Neural cell (in vitro differentiated cells): ENCODE results near the gene CKM. TPM values are rescaled to one million over a fixed set of nuclear protein-coding genes. Genes with fewer than 3 reads are reported as not detected.

Source experiments
- H2AFZ ChIP-seq: fragments of 200-600, 300-800 bp; sonication (generic), shearing (Covaris generic); 2 replicates; pipeline ENCODE4 v1.6.0; 2014; ENCODE audit warnings: low read depth, mild to moderate bottlenecking, antibody characterized with exemption, low read length, moderate library complexity
- H3F3A ChIP-seq: fragments of 200-600 bp; shearing (Covaris generic); 2 replicates; pipeline ENCODE4 v1.6.1; 2016; ENCODE audit warnings: mild to moderate bottlenecking, moderate library complexity, mixed read lengths, antibody characterized with exemption, low read length; ENCODE audit not compliant: insufficient read depth, poor library complexity, severe bottlenecking
- H3K27ac ChIP-seq: fragments of 200-600, 300-800 bp; sonication (generic), shearing (Covaris generic); 2 replicates; pipeline ENCODE4 v1.5.1; 2014; ENCODE audit warnings: mild to moderate bottlenecking, low read length, moderate library complexity
- H3K27me3 ChIP-seq: fragments of 300-800, 200-600 bp; sonication (generic), shearing (Covaris generic); 2 replicates; pipeline ENCODE4 v1.6.0; 2014; ENCODE audit warnings: mild to moderate bottlenecking, low read depth, low read length, moderate library complexity; ENCODE audit not compliant: insufficient read depth
- H3K36me3 ChIP-seq: fragments of 300-800, 200-600 bp; sonication (generic), shearing (Covaris generic); 2 replicates; pipeline ENCODE4 v1.5.1; 2014; ENCODE audit warnings: mild to moderate bottlenecking, antibody characterized with exemption, low read length, moderate library complexity; ENCODE audit not compliant: insufficient read depth
- H3K4me2 ChIP-seq: fragments of 300-800, 200-600 bp; sonication (generic), shearing (Covaris generic); 2 replicates; pipeline ENCODE4 v1.6.0; 2014; ENCODE audit warnings: mild to moderate bottlenecking, low read length
- H3K4me3 ChIP-seq: fragments of 300-800, 200-600 bp; sonication (generic), shearing (Covaris generic); 2 replicates; pipeline ENCODE4 v1.5.1; 2014; ENCODE audit warnings: mild to moderate bottlenecking, low read length, moderate library complexity
- H3K79me2 ChIP-seq: fragments of 200-600 bp; shearing (Covaris generic); replicated peaks from 2 replicates; pipeline ENCODE4 v1.6.0; 2014; ENCODE audit warnings: mild to moderate bottlenecking, low read length, moderate library complexity; ENCODE audit not compliant: insufficient read depth
- H3K9ac ChIP-seq: fragments of 300-800, 200-600 bp; sonication (generic), shearing (Covaris generic); 2 replicates; pipeline ENCODE4 v1.6.1; 2016; ENCODE audit warnings: mild to moderate bottlenecking, low read length, mixed read lengths
- H3K9me2 ChIP-seq: fragments of 200-600 bp; shearing (Covaris generic); 2 replicates; pipeline ENCODE4 v1.6.1; 2016; ENCODE audit warnings: mild to moderate bottlenecking, low read length, mixed read lengths; ENCODE audit not compliant: insufficient read depth
- H3K9me3 ChIP-seq: fragments of 200-600, 300-800 bp; sonication (generic), shearing (Covaris generic); 2 replicates; pipeline ENCODE4 v1.6.1; 2016; ENCODE audit warnings: mild to moderate bottlenecking, mixed run types, low read length, moderate library complexity, mixed read lengths
- H4K20me1 ChIP-seq: fragments of 200-600 bp; shearing (Covaris generic); 2 replicates; pipeline ENCODE4 v1.6.1; 2016; ENCODE audit warnings: mild to moderate bottlenecking, mixed run types; ENCODE audit not compliant: insufficient read depth
- CTCF ChIP-seq: fragments of 450-650 bp; IDR thresholded peaks from 2 replicates; pipeline ENCODE4 v1.5.1; 2014; ENCODE audit warnings: antibody characterized with exemption, mild to moderate bottlenecking, moderate library complexity; ENCODE audit not compliant: poor library complexity, severe bottlenecking
- EP300 ChIP-seq: fragments of 450-650 bp; conservative IDR thresholded peaks from 2 replicates; pipeline ENCODE4 v1.6.1; 2014; ENCODE audit warnings: antibody characterized with exemption, mild to moderate bottlenecking, moderate library complexity; ENCODE audit not compliant: poor library complexity, severe bottlenecking
- EZH2 ChIP-seq: fragments of 200-600, 300-800 bp; shearing (Covaris generic), sonication (generic); IDR thresholded peaks from 2 replicates; pipeline ENCODE4 v1.6.1; 2014; ENCODE audit warnings: antibody characterized with exemption, low read length, borderline replicate concordance, mild to moderate bottlenecking; ENCODE audit not compliant: insufficient read depth, poor library complexity, severe bottlenecking
- MXI1 ChIP-seq: fragments of 450-650 bp; conservative IDR thresholded peaks from 2 replicates; pipeline ENCODE4 v1.6.1; 2014; ENCODE audit warnings: antibody characterized with exemption, mild to moderate bottlenecking; ENCODE audit not compliant: poor library complexity, severe bottlenecking
- POLR2AphosphoS5 ChIP-seq: IDR thresholded peaks from 2 replicates; pipeline ENCODE4 v1.6.1; 2012
- RAD21 ChIP-seq: fragments of 450-650 bp; conservative IDR thresholded peaks from 2 replicates; pipeline ENCODE4 v1.6.1; 2014; ENCODE audit warnings: antibody characterized with exemption, mild to moderate bottlenecking, moderate library complexity
- REST ChIP-seq: IDR thresholded peaks from 2 replicates; pipeline ENCODE4 v1.6.1; 2012; ENCODE audit warnings: borderline replicate concordance
- SMC3 ChIP-seq: fragments of 450-650 bp; conservative IDR thresholded peaks from 2 replicates; pipeline ENCODE4 v1.6.1; 2014; ENCODE audit warnings: antibody characterized with exemption, mild to moderate bottlenecking, moderate library complexity; ENCODE audit not compliant: poor library complexity
- TAF1 ChIP-seq: IDR thresholded peaks from 2 replicates; pipeline ENCODE4 v1.6.1; 2012; ENCODE audit warnings: low read depth
- polyA plus RNA-seq: library from polyadenylated mRNA; depleted of rRNA; stranded (reverse); fragments of >200 nt; gene quantifications from 2 replicates; pipeline ENCODE4 v1.2.3, GENCODE V29; 2014

CKM gene
- polyA plus RNA-seq, 1 donor from 2014 or later = 0.14 TPM

- no peak overlapping the region for H3K4me2 ChIP-seq
- peaks cover 6% of the 10 kb centered on the region for H3K36me3 ChIP-seq
Observed at GRCh38 chr19:45280471-45280961, 42.2 kb downstream of the CKM start.

GRCh38 chr19:45279587-45280192 is 43.0 kb downstream of the CKM start:
- no peak overlapping the region for H3K4me2 ChIP-seq
- H3K9ac ChIP-seq = no peak overlapping the region
- no peaks in the 10 kb centered on the region for H4K20me1 ChIP-seq
- H2AFZ ChIP-seq = no peak overlapping the region
- no peaks in the 10 kb centered on the region for H3K79me2 ChIP-seq
- H3K9me3 ChIP-seq = no peaks in the 10 kb centered on the region
- H3F3A ChIP-seq = no peaks in the 10 kb centered on the region
- no peaks in the 10 kb centered on the region for H3K9me2 ChIP-seq
- no peaks in the 10 kb centered on the region for H3K27me3 ChIP-seq
- H3K36me3 ChIP-seq = peaks cover 6% of the 10 kb centered on the region
- no peak overlapping the region for H3K27ac ChIP-seq
- H3K4me3 ChIP-seq = no peak overlapping the region
- TF ChIP-seq POLR2AphosphoS5 = no peak
- no peak for TF ChIP-seq REST
- TF ChIP-seq MXI1 = no peak
- TF ChIP-seq EZH2 = no peak
- TF ChIP-seq TAF1 = no peak
- TF ChIP-seq RAD21 = no peak
- TF ChIP-seq EP300 = no peak

More at GRCh38 chr19:45280471-45280961, 42.2 kb downstream of the CKM start:
- Histone ChIP-seq H3K27ac (no peak overlapping the region), H3K4me3 (no peak overlapping the region), H3K9me2 (no peaks in the 10 kb centered on the region), H3K9me3 (no peaks in the 10 kb centered on the region), H3K9ac (no peak overlapping the region), H3K79me2 (no peaks in the 10 kb centered on the region), H3K27me3 (no peaks in the 10 kb centered on the region), H2AFZ (no peak overlapping the region), H4K20me1 (no peaks in the 10 kb centered on the region), H3F3A (no peaks in the 10 kb centered on the region)
- no peak for TF ChIP-seq POLR2AphosphoS5
- no peak for TF ChIP-seq CTCF
- TF ChIP-seq MXI1 = no peak
- no peak for TF ChIP-seq REST
- no peak for TF ChIP-seq TAF1
- no peak for TF ChIP-seq EZH2
- no peak for TF ChIP-seq RAD21
- TF ChIP-seq SMC3 = no peak
- TF ChIP-seq EP300 = no peak
